ENCODE results near the gene MAGEF1.
"Not testable (repeated sequence)": the region's sequence is repeated elsewhere in the genome, so short reads cannot be mapped to it uniquely, and the experiment has no call there.

The MAGEF1 gene

DNA sequence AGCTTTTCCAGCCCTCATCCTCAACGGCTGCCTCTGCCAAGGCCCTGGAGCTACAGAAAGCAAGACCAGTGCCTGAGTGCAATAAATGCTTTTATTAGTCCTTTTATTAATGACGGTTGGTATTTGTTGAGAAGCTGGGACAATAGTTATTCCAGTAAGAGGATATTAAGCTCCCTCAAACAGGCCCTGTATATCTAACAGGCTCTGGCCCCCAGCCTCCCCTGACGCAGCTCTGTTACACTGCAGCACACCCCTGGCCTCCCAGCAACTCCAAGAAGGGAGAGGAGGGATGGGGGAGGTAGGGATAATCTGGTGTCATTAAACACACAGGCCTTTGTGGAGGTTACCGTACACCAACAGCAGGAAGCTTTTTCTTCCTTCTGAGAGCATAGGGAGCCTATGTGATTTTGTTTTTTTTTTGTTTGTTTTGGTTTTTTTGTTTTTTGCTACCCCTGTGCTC, 30.8 kb upstream of the MAGEF1 start:
- DNase-seq (ENCODE audit: low read depth in 2 of 2) = no peak

- no peak for DNase-seq (ENCODE audit: low read depth in 2 of 2)
Measured at GRCh38 chr3:184741798-184742675, 30.2 kb upstream of the MAGEF1 start.

DNA sequence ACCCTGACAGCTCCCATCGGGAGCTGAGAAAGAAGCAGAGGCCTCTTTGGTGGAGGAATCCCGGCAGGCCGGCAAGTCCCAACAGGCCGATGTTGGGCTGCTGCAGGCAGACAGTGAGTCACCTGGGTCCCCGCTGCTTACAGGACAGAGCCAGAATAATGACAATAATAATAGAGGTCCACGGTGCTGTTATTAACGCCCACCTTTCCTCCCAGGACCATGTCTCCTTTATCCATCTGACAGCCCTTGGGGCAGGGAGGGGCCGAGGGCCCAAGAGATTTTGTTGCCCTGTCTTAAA, 29.3 kb upstream of the MAGEF1 start:
- no peak for DNase-seq (ENCODE audit: low read depth in 2 of 2)

- no peak for DNase-seq (ENCODE audit: low read depth in 2 of 2)
Measured at GRCh38 chr3:184740509-184741258, 28.8 kb upstream of the MAGEF1 start.

DNA sequence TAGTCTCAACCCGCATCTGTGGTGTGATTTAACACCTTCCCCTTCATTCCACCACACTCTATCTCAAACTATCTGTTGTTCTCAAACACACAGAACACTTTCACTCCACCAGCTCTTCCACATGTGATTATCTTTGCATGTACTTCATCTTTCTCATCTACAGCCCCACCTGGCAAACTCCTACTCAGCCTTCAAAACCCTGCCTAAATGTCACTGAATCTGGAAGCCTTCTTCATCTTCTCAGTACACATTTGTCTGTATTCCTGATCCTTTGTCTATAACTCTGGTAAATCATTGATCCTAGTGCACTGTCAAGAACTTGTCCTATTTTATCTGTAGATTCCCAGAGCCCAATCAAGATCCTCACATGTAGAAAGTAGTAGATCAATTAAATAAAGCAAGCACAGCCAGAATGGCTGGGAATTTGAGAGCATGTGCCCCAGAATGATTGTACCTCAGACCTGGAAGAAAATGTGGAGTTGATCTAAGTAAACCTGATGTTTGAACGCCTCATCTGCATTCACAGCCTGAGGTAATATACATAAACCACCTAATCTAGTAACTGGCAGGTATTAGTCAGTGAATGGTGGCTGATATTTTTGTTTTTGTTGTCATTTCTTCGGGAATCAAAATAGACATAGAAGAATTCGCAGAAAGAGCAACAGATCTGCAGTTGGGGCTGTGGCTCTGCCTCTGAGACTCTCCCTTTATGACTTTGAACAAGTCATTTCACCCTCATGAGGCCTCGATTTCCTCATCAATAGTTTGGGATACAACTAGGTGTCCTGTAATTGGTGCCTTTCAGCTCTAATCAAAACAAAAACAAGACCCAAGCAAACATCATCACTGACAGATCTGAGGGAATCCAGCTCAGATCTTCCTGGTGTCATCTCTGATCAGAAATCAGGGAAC, 28.0 kb upstream of the MAGEF1 start:
- no peak for DNase-seq (ENCODE audit: low read depth in 2 of 2)

DNA sequence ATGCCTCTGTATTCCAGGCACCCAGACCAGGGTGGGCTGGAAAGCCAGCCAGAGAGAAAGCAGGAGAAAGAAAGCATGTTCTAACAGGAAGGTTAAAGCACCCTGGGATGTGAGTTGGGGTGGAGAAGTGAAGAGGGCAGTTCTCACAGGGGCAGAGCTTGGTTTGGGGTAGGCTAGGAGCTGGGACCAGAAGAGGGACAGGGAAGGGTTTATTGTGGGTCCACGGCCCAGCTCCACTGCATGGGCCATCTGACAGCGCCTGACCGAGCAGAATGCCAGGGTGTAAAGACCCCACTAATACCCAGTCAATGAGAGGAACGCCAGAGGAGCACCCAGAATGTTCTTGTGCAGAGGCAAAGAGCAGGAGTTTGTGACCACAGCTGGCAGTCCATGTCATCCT, 27.1 kb upstream of the MAGEF1 start:
- no peak for DNase-seq (ENCODE audit: low read depth in 2 of 2)

- DNase-seq (ENCODE audit: low read depth in 2 of 2) = no peak
Measured at GRCh38 chr3:184738506-184738890, 26.6 kb upstream of the MAGEF1 start.

GRCh38 chr3:184737641-184738505, 26.0 kb upstream of the MAGEF1 start:
- no peak for DNase-seq (ENCODE audit: low read depth in 2 of 2)

DNA sequence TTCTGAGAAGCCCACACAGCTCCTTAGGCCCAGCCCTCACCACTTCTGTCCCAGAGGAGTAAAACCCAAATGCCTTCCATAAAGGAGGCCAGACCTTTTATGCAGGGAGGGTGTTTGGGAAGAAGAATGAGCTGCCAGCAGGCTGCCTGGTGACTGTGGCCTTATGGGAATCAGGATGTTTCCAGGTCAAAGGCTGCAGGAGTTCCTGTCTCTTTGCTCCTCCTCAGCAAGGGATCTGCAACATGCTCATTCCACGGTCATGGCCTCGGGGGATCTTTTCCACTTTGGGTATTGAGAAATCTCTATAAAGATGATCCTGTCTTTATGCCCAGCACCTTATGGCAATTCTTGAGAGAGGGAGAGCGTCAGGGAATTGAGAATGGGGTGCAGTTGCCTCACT, 25.2 kb upstream of the MAGEF1 start:
- no peak for DNase-seq (ENCODE audit: low read depth in 2 of 2)

DNA sequence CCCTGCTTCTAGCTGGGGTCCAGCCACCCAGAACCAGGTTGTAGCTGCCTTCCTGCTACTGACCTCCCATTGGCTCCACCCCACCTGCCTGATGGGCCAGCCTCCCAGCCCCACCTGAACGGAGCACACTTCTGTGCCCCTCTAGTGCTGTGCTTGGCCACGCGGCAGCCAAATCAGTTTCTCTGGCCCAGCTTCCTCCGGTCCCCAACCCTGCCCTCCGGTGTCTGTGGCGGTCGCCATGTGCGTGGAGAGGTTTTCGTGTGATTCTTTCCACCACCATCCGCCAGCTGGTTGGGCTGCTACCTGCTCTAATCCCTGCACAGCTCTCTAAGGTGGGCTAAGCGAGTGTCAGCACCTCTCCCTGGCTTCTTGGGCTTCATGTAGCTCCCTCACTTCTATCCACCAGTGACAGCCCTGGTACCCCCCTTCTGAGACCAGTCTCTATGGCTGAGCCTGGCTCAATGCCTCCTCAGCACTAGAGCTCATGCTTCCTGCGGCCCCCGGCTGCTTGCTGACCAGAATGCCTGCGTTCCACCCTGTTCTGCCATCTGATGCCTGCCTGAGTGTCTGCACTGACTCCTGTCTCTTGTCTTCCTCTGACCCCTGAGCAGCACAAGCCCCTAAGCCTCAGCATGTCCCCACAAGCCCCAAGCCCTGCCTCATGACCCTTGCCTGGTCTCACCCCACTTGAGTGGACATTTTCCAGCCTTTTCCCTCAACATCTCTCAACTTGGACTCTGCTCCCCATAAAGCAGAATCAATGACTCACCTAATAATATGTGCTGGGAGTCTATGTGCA, 23.2 kb upstream of the MAGEF1 start:
- no peak for DNase-seq (ENCODE audit: low read depth in 2 of 2)

- no peak for DNase-seq (ENCODE audit: low read depth in 2 of 2)
Measured at GRCh38 chr3:184733971-184734608, 22.2 kb upstream of the MAGEF1 start.

GRCh38 chr3:184733181-184733580, 21.3 kb upstream of the MAGEF1 start:
- no peak for DNase-seq (ENCODE audit: low read depth in 2 of 2)

DNA sequence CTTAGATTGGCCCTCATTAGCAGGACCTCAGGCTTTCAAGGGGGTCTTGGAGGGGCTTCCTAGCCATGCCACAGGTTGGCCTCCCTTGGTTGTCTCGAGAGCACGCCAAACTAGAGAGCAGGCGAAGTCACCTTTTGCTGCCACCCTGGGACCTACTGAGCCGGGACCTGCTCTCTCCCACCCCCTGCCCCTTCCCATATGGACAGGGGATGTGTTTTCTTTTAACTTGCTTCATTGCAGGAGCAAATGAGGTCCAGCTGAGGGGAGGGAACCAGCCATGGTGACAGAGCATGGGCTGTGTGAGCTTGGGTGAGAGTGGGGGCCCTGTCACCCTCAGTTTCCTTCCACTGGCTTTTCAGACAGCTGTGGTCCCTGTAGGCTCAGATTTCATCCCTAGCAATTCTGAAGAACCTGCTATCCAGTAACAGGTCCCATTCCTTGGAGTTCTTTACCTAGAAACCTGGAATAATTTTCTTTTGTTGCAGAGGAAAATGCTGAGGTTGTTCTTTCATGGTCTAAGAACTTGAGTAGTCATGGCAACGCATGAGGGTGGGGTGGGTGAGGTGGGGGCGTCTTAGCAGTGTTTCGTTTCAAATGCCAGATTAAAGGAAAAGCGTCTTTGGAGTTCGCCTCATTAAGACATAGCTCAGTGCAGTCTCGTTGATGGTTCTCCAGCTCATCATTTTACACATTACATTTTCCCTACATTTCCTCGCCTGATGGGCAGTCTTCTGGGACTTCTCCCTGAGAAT, 20.1 kb upstream of the MAGEF1 start:
- DNase-seq (ENCODE audit: low read depth in 2 of 2) = no peak

DNA sequence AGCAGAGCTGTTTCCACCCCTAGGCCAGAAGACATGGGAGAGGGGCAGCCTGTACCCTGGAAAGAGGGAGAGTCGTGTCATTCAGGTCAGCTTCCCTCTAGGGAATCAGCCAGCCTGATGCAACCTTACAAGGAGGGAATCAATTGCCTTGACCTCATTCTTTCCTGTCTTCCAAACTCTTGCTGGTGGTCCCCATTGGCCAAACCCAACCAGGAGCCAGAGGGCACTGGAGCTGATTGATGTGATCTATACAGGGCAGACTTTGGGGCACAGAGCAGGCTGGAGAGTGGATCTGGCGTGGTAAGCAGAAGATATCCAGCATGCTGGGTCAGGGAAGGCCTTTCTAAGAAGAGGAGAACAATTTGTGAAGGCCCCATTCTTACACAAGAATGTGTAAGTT, 19.1 kb upstream of the MAGEF1 start:
- no peak for DNase-seq (ENCODE audit: low read depth in 2 of 2)

DNA sequence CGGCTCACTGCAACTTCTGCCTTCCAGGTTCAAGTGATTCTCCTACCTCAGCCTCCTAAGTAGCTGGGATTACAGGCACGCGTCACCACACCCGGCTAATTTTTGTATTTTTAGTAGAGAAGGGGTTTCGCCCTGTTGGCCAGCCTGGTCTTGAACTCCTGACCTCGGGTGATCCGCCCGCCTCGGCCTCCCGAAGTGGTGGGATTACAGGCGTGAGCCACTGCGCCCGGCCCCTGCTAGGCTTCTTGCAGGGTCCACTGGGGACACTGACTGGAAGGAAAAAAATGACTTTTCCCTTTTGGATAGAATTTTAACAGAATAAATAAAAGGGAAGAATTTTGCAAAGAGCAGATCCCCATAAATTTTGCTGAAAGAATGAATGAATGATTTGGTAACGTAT, 17.3 kb upstream of the MAGEF1 start:
- DNase-seq (ENCODE audit: low read depth in 2 of 2) = not testable (repeated sequence)

DNA sequence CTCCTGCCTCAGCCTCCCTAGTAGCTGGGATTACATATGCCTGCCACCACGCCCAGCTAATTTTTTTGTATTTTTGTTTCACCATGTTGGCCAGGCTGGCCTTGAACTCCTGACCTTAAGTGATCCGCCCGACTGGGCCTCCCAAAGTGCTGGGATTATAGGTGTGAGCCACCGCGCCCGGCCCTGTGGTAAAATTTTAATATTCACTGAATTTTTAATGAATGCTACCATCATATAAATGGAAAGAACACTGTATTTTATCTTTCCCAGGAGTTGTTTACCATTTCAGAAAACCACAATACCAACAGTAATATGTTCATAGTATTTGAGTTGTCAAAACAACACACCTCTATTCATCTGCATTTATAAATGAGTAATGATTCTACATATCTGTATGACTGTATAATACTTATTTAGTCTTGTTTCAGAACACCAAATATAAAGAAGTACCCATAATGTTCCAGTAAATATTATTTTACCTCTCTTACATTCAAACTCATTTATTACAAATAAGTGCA, 16.2 kb upstream of the MAGEF1 start:
- DNase-seq (ENCODE audit: low read depth in 2 of 2) = no peak

- DNase-seq (ENCODE audit: low read depth in 2 of 2) = no peak
Measured at GRCh38 chr3:184727357-184728009, 15.6 kb upstream of the MAGEF1 start.

- no peak for DNase-seq (ENCODE audit: low read depth in 2 of 2)
Measured at GRCh38 chr3:184726497-184726896, 14.6 kb upstream of the MAGEF1 start.

Data from activated CD8-positive, alpha-beta memory T cell treated with anti-CD3 and anti-CD28 coated beads for 4 hours (primary cell).